Ectodermal cell (in vitro differentiated cells): ENCODE data around the gene PTPRG.

Experiments
- H3K27ac ChIP-seq: 2 replicates; pipeline ENCODE4 v1.7.0; 2013; ENCODE audit warnings: mild to moderate bottlenecking, low read depth, low read length; ENCODE audit not compliant: insufficient read depth, poor library complexity, severe bottlenecking
- H3K27me3 ChIP-seq: 2 replicates; pipeline ENCODE4 v1.7.0; 2013; ENCODE audit warnings: mild to moderate bottlenecking, low read length; ENCODE audit not compliant: insufficient read depth, control insufficient read depth, poor library complexity, severe bottlenecking
- H3K36me3 ChIP-seq: one replicate; pipeline ENCODE4 v1.7.0; 2013; ENCODE audit warnings: low read length; ENCODE audit not compliant: control insufficient read depth, insufficient read depth
- H3K4me1 ChIP-seq: one replicate; pipeline ENCODE4 v1.7.0; 2013; ENCODE audit warnings: low read length; ENCODE audit not compliant: control insufficient read depth, insufficient read depth
- H3K4me3 ChIP-seq: 2 replicates; pipeline ENCODE4 v1.7.0; 2013; ENCODE audit warnings: low read depth, low read length, control low read depth; ENCODE audit not compliant: insufficient read depth
- H3K9me3 ChIP-seq: 2 replicates; pipeline ENCODE4 v1.7.0; 2013; ENCODE audit warnings: mild to moderate bottlenecking, low read length, moderate library complexity; ENCODE audit not compliant: control insufficient read depth
- WGBS, 2 experiments: methylation state at CpG; one replicate each; pipeline ENCODE4 v1.1.7; 2013; ENCODE audit warnings: missing lambda C conversion rate in 2 of 2; 5-methylcytosine and 5-hydroxymethylcytosine counted together

The PTPRG gene

DNA sequence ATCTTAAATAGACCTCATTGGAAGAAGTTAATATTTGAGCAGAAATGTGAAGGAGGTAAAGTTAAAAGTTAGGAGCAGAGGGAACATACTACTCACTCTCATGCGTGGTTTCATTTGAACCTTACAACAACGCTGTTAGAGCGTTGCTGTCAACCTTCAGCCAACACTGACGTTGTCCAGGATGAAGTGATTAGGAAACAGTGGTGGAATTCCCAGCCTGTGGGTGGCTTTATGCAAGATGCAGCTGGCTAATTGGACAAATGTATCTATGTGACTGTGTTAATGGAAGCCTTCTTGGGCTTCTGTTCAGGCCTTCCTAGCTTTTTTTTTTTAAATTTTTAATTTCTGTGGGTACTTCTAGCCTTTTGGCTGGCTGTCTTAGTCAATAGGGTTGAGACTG lies 40.5 kb downstream of the PTPRG start:
- 95 to 97% methylated on average over 4 of the region's 4 CpGs for WGBS, 2 experiments
- no peaks in the 10 kb centered on the region for H3K27me3 ChIP-seq
- H3K4me3 ChIP-seq = no peak overlapping the region
- peaks cover 6% of the 10 kb centered on the region for H3K36me3 ChIP-seq
- H3K27ac ChIP-seq = no peak overlapping the region
- no peaks in the 10 kb centered on the region for H3K9me3 ChIP-seq
- no peaks in the 10 kb centered on the region for H3K4me1 ChIP-seq

DNA sequence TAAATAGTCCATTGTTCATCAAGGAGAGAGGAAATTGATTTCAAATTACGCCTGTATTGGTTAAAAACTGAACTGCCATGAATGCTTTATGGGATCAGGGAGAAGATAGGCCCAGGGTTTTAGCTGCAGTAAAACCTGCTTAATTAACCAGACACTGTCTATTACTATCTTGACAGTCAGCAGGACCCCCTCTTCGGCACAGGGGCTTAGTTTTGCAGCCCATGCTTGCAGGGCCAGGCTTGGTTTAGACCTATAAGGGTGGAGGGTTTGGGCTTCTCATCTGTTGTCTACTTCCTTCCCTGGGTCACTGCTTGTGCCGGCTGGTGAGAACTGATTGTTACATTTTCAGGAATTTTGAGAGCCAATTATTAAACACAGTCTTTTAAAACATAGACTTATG lies 41.1 kb downstream of the PTPRG start:
- Histone ChIP-seq H3K27ac (no peak overlapping the region), H3K27me3 (no peaks in the 10 kb centered on the region), H3K9me3 (no peaks in the 10 kb centered on the region), H3K36me3 (peaks cover 6% of the 10 kb centered on the region), H3K4me3 (no peak overlapping the region), H3K4me1 (no peaks in the 10 kb centered on the region)
- WGBS, 2 experiments = 84 to 92% methylated on average over 2 to 3 of the region's 3 CpGs

DNA sequence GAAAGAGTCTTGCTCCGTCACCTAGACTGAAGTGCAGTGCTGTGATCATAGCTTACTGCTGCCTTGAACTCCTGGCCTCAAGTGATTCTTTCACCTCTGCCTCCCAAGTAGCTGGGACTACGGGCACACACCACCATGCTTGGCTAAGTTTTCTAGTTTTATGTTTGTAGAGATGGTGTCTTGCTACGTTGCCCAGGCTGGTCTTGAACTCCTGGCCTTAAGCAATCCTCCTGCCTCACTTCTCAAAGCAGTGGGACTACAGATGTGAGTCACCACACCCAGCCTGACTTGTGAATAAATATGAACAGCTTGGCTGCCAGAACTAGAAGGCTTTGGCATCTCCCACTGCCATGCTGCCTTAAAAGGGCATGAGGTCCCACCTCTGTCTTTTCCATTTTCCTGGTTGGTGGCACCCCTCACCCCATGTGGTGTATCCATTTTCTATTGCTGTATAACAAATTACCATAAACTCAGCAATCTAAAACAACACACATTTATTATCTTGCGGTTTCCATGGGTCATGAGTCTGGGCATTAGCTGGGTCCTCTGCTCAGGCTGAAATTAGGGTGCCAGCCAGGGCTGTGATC lies 44.3 kb downstream of the PTPRG start:
- H3K27ac ChIP-seq = no peak overlapping the region
- peaks cover 6% of the 10 kb centered on the region for H3K36me3 ChIP-seq
- H3K27me3 ChIP-seq = no peaks in the 10 kb centered on the region
- no peak overlapping the region for H3K4me3 ChIP-seq
- 90 to 93% methylated on average over 4 of the region's 4 CpGs for WGBS, 2 experiments
- no peaks in the 10 kb centered on the region for H3K9me3 ChIP-seq
- H3K4me1 ChIP-seq = peaks cover 3% of the 10 kb centered on the region

DNA sequence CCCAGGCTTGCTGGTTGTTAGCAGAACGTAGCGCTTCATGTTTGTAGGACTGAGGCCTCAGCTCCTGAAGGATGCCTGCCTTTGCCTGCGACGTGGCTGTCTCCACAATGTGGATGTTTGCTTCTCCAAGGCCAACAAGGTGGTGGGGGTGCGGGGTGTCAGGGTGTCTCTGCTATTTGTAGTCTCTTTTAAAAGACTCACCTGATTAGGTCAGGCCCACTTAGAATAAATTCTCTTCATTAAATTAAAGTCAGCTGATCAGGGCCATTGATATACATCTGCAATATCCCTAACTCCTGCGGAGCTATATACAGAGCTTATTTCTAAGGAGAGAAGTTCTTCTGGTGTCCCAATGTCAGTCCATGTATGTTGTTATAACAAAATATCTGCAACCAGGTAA lies 44.8 kb downstream of the PTPRG start:
- WGBS, 2 experiments = 93 to 97% methylated on average over 5 of the region's 6 CpGs
- peaks cover 6% of the 10 kb centered on the region for H3K36me3 ChIP-seq
- H3K4me1 ChIP-seq = peaks cover 3% of the 10 kb centered on the region
- H3K27ac ChIP-seq = no peak overlapping the region
- H3K27me3 ChIP-seq = no peaks in the 10 kb centered on the region
- no peaks in the 10 kb centered on the region for H3K9me3 ChIP-seq
- H3K4me3 ChIP-seq = no peak overlapping the region

DNA sequence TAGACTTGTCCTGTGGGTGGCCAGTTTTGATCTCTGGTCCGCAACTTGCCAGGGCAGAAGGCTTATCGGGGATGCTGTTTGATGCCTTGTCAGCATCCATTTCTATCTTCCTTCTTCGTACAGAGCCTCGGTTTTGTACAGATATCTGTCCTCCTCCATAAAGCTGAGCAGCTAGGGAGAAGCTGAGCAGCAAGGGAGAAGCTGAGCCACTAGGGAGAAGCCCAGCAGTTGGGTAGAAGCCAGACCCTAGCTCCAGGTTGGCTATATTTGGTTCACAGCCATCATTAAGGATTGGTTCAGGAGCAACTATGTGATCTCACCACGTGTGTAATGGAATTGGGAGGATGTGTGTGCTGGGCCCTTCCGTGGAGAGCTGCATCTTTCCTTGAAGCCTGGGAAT lies 46.7 kb downstream of the PTPRG start:
- WGBS, 2 experiments = 95 to 96% methylated on average over 6 of the region's 6 CpGs
- peaks cover 2% of the 10 kb centered on the region for H3K36me3 ChIP-seq
- peaks cover 3% of the 10 kb centered on the region for H3K4me1 ChIP-seq
- H3K9me3 ChIP-seq = no peaks in the 10 kb centered on the region
- no peaks in the 10 kb centered on the region for H3K27me3 ChIP-seq
- no peak overlapping the region for H3K27ac ChIP-seq
- H3K4me3 ChIP-seq = no peak overlapping the region

DNA sequence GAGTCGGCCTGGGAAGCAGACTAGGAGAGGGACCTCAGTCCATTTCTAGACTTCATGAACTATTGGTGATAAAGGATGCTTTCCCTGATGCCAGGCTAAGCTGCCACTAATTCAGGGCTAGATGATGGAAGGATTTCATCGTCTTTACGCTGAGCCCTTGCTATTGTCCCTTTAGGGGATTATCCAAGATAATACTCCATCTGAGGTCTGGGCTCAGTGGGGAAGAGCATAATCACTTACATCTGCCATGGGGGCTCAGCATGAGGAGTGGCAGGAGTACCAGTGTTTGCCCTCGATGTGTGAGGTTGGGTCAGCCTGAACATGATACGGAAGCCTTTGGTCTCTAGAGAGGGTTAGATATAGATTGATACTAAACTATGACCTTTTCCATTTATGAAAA lies 47.3 kb downstream of the PTPRG start:
- H3K27me3 ChIP-seq = no peaks in the 10 kb centered on the region
- no peaks in the 10 kb centered on the region for H3K9me3 ChIP-seq
- no peaks in the 10 kb centered on the region for H3K36me3 ChIP-seq
- no peak overlapping the region for H3K27ac ChIP-seq
- H3K4me1 ChIP-seq = peaks cover 3% of the 10 kb centered on the region
- no peak overlapping the region for H3K4me3 ChIP-seq
- WGBS, 2 experiments = 58 to 73% methylated on average over 4 of the region's 5 CpGs

DNA sequence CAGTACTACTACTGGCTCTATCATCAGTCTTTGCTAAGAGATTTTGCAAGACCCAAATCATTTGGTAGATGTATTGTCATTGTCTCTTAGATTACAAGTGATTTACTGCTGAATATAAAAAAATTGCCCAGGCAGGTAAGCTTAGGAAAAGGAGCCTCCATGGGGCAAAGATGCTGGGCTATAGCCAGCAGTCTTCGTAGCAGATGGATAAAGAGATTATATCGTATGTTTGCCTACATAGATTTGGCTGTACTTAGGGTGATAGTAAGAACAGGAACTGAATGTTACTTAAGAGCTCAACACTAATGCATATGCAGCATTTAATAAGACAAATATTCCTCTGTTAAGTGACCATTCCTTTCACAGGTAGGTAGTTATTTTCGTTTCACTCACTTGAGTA lies 48.9 kb downstream of the PTPRG start:
- Histone ChIP-seq H3K27me3 (no peaks in the 10 kb centered on the region), H3K36me3 (no peaks in the 10 kb centered on the region), H3K4me1 (peaks cover 3% of the 10 kb centered on the region), H3K9me3 (no peaks in the 10 kb centered on the region), H3K4me3 (no peak overlapping the region), H3K27ac (no peak overlapping the region)
- WGBS, 2 experiments = 84 to 93% methylated on average over 3 of the region's 3 CpGs

DNA sequence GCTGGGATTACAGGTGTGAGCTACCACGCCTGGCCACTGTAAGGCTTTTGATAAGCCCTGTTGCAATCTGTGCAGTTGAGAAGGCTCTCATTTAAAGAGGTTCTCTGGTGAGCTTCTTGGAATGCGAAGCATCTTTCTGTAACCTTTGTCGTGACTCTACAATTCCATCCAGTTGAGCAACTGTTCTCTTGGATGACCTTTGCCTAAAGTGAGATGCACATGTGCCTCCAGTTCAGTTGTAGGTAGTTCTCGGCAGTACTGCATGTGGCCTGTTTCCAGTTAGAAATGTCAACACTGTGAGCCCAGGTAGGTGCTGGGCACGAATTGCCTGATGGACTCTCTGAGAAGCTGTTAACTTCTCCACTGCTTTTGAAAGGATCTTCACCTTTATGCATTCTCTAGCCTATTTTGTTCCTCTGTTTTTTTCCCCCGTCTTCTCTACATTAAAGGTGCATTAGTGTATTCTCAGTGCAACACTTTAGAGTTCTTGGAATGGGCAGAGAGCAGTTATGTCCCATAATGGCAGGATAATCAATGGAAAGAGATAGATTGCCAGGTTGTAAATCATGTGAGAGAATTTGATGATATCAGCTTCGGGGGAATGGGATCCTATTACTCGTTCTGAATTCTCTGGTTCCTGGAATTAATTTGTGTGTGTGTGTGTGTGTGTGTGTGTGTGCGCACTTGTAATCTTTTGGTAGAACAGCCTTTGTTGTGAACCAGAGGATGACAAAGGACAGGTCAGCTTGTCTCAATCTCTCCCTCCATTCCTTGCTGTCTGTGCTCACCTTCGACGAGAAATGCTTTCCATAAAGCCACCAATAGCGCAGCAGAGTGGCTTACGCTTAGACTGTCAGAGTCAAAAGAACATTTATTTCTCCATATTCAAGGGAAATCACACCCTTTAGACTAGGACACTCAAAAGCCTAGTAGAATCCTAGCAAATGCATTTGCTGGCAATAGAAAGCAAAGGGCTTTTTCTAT lies 51.1 kb downstream of the PTPRG start:
- no peaks in the 10 kb centered on the region for H3K27me3 ChIP-seq
- peaks cover 9% of the 10 kb centered on the region for H3K4me1 ChIP-seq
- H3K27ac ChIP-seq = no peak overlapping the region
- 87 to 88% methylated on average over 13 of the region's 13 CpGs for WGBS, 2 experiments
- no peaks in the 10 kb centered on the region for H3K9me3 ChIP-seq
- no peaks in the 10 kb centered on the region for H3K36me3 ChIP-seq
- no peak overlapping the region for H3K4me3 ChIP-seq

DNA sequence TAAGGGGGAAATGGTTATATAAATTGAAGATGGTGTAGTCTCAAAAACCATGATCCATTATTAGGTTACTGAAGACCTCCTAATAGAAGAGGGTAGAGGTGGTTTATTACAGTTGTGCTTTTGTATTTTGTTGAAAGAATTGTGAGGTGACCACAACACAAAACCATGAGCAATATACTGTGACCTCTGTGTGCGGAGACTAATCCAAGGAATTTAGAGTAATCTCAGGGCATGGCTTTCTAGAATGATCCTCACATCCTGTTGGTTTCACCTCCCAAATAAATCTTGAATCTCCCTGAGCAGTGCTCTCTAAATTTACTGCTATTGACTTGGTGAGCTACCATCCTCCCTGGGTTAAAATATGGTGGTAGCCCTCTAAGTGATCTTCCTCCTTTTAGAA lies 52.3 kb downstream of the PTPRG start:
- H3K27ac ChIP-seq = no peak overlapping the region
- H3K9me3 ChIP-seq = no peaks in the 10 kb centered on the region
- peaks cover 7% of the 10 kb centered on the region for H3K4me1 ChIP-seq
- H3K36me3 ChIP-seq = no peaks in the 10 kb centered on the region
- no peaks in the 10 kb centered on the region for H3K27me3 ChIP-seq
- H3K4me3 ChIP-seq = no peak overlapping the region
- 84 to 94% methylated on average over 1 of the region's 1 CpG for WGBS, 2 experiments

DNA sequence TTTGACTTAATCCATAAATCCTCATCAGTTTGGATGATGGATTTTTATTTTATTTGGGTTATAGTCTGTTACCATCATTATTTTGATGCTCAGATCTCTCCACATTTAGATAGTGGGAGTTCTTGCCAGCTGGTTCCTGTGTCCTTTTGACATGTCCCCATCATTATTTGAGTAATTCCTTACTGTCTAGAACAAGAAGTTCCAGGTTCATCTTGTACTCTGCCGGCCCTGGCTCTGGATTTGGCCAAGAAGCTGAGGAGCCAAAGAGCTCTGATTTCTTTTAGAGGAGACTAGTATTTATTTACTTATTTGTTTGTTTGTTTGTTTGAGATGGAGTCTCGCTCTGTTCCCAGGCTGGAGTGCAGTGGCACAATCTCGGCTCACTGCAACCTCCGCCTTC lies 54.3 kb downstream of the PTPRG start:
- WGBS, 2 experiments = 91 to 96% methylated on average over 4 of the region's 4 CpGs
- no peak overlapping the region for H3K27ac ChIP-seq
- no peaks in the 10 kb centered on the region for H3K9me3 ChIP-seq
- H3K36me3 ChIP-seq = no peaks in the 10 kb centered on the region
- H3K4me1 ChIP-seq = peaks cover 7% of the 10 kb centered on the region
- H3K4me3 ChIP-seq = no peak overlapping the region
- no peaks in the 10 kb centered on the region for H3K27me3 ChIP-seq
